Dermis blood vessel endothelial cell (primary cell): Measurements from ENCODE around the gene CXCR6. TPM values are rescaled to one million over a fixed set of nuclear protein-coding genes. Genes with fewer than 3 reads are reported as not detected.

Experiments used
- DNase-seq: peaks from one replicate; pipeline ENCODE4 v3.0.0; 2010
- total RNA-seq: library from RNA; depleted of rRNA; stranded (reverse); fragments of >200 nt; gene quantifications from 2 replicates; pipeline ENCODE4 v1.2.3, GENCODE V29; 2014

Gene CXCR6
- total RNA-seq, 1 donor from 2014 or later, result not detected

DNA sequence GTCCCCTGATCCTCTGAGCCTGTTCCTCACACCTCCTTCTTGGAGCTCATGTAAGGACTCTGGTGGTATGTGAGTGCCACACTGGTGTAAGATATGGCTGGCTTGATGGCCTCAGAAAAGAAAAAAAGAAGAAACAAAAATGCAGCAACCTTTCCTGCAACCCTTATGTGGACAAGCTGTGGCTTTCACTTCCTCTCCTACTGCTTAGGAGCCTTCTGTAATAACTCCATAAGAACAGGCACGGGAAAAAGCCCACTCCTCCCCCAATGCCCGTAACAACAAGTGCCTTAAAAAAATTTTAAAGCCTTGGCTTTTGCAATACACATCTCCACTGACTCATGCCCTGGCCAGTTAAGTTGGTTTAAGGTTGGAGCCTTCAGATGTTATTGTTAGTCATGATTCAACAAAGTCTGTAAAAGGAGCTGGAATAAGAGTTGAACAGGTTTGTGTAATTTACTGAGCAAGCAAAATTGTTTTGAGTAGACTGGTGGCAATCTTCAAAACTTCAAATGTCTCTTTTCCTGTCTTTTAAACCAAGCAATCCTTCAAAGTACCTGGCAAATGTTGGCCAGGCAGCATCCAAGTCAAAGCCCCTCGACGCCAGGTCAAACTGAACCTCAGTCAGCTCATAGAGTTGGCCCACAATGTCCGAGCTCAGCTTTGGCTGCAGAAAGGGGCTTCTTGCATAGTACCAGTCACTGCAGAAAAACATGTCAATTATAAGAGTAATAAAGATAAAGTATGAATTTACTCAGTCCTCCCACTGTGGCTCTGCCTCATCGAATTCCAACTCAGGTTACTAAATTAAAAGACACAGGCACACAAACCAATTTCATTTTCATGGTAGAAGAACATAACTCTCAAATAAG, 29.5 kb downstream of the CXCR6 start:
- no peak for DNase-seq

DNA sequence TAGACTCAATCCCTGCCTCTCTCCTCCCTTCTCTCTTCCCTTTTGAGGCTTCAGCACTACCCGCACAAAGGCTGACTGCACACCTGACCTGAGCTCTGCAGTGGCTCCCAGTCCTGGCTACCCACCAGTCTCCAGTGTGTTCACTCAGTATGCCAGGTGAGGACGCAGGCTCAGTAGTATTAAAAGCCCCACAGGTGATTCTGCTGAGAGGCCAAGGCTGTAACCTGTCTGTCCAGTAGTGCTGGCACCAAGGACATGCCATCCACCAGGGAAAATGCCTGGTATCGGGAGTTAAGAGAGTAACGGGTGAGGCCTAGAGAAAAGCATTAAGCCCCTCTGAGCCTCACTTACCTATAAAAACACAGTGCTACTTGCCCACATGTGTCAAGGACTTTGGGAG, 31.4 kb downstream of the CXCR6 start:
- DNase-seq, result no peak

DNA sequence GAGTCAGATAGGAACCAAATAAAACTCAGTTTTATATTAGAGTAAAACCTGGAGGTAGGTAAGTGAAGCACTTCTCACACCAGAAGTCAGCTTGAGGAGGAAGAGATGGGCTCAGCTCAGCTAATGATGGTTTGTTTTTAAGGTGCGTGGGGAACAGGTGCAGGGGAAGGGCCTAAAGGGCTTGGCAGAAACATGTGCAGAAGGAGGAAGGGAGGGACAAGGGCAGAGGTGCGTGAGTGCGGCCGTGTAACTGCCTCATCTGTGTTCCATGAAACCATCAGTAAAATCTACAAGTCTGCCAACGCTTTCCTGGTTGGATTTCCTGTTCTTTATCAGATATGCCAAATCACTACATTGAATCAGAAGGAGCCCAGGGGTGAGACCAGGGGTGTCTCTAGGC, 32.4 kb downstream of the CXCR6 start:
- peak; percentile 19 for DNase-seq

DNA sequence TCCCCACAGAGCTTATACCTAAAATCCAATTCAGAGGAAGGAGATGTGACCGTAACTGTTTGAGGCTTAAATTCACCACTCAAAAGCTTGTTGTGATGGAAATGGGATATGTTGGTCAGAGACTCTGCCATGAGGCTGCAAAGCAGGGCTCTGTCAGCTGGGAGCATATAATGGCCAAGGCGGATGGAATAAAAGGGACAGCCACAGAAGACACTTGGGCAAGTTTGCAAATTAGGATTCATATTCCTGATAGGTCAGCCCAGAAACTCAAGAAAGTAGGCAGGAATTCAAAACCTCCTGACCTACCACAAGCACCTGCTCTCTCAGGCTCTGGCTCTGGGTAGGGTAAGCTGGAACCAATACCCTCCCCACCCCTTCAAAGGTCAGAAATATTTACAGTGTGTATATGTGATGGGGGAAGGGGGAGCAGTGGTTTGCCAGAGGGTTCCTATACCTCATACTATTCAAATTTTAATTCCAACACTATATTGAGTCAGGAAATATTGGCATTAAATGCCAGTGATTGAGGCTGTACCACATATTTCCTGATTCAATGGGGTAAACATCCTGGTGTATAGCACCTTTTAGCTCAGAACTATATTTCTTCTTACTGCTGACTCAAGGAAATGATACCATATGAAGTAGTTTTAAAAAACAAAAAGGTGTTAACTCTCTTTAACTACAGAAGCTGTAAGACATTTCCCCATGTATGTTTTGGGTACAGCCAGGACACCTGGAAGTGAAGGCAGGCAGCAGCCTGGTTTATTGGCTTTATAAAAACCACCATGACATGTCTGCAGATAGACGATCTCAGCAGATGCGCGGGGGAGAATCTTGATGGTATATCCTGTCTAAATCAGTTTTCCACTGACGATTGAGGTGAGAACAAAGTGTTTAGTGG, 33.2 kb downstream of the CXCR6 start:
- DNase-seq, result no peak

DNA sequence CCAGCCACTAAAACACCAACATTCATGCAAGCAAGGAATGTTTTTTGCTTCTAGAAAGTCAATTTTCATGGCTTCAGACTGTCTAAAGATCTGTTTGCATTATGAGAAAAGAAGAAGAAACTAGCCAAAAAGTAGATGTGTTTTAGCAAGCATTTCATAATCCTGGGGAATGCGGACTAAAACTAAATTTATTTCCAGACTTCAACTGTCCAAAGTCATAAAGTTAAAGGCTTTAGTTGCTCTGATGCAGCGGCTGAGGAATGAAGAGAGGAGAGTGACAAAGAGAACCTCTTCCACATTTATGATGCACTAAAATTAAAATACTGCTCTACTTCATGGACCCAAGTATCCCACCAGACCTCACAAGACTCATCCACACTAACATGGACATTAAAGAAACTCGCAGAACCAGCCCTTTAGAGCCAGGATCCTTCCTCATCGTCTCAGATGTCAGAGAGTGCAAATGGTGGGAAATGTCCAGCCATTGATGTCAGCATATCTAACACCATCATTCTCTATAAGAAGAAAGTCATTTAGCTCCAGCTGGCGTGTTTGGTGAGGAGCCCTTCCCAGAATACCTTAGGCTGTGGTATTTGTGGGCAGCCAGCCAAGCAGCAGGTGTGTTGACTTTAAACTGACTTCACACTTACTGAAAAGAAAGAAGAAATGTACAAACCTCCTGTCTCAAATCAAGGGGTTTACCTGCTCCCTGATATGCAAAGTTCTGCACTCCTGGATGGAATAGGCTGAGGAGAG, 34.9 kb downstream of the CXCR6 start:
- no peak for DNase-seq

DNA sequence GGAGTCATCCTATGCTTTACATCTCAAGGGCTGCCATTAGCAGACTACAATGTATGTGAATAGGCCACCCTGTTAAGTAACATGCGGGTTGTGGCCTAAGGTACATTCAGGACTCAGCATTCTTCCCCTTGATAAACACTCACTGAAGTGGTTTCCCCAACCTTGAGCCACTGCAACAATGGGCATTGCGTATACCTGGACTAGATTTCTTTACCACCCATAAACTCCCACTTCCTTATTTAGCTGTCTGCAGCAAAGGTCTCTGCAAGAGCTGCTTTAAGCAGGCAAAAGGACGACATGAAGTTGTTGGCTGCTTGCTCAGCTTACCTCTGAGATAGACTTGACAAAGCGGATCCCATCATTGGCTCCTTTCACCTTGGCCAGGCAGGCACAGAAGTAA, 36.1 kb downstream of the CXCR6 start:
- no peak for DNase-seq

DNA sequence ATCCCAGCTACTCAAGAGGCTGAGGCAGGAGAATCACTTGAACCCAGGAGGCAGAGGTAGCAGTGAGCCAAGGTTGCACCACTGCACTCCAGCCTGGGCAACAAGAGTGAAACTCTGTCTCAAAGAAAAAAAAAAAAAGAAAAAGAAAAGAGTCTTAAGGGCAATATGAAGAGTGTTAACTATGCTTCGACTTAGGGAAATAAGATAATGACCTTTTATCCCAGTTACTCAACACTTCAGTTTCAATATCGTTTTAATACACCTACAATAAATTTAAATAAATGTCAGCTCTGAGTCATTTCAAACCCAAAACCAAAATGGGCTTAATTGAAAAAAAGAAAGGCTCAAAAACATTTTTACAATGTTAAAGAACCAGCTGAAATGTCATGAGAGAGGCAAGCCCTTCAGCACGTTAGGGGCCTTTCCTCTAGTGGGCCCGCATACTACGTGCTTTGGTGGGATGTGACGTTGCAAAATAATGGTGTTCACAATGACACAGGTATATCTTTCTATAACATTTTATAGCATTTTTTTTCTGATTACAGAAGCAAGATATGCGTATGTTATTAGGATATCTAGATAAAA, 37.1 kb downstream of the CXCR6 start:
- no peak for DNase-seq

DNA sequence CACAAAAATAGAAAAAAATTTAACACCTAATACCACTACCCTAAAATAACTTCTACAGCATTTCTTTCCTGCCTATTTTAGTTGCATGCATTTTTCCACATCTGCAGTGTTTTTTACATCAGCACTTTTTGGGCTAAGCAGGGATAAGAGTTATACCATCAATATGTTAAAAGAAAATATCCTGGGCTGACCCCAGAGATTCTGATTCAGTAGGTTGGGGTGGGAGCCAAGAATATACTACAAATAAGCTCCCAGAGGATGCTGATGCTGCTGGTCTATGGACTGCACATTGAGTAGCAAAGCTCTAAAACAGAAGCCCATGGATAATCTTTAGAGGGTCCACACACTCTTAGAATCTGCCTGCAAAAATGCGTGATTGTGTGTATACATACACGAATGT, 37.6 kb downstream of the CXCR6 start:
- DNase-seq, result no peak

DNA sequence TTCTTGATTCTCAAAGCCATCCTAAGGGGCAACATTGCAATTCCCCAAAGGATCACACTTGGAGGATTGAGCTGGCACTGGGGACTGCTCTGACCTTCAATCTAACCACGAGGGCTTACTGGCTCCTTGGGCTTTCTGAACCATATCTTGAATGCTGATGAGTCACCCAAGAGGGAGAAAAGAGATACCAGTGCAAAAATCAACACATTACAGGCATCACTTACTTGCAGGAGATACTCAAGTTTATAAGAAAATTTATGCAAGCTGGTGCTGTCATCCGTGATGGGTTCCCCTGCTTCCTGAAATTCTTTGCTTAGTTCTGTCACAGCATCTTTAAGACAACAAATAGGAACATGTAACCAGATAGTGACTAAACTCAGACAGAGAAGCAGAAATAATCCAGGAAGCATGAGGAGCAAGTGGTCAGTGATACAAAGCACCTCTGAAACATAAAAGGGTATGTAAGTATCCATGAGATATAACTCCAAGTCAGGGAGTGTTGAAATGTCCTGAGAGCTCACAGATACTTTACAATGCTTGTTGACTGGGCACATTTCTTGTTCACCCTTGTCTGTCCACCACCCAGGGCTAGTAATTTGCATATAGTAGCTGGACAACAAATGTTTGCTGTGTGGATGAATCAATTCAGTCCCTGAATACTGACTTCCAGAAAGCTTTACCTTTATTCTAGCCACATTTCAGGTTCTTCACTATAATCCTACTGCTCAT, 38.2 kb downstream of the CXCR6 start:
- DNase-seq, result no peak

DNA sequence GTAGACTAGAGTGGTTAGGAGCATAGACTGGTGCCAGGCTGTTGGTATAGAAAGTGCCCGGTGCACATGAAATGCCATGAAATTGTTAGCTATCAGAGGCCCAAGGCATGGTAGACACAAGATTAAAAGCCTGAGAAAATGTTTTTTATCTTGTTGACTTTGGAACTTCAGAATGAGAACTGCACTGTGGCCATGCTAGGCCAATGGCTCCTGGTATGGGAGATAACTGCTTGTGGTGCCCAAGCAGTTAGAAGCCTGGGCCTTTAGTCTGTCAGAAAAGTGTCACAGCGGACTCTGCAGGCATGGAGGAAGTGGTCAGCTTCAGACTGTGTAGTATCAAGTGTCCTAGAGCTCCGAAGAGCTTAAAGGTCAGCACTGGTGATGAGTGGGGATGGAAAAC, 40.5 kb downstream of the CXCR6 start:
- DNase-seq, result no peak

DNA sequence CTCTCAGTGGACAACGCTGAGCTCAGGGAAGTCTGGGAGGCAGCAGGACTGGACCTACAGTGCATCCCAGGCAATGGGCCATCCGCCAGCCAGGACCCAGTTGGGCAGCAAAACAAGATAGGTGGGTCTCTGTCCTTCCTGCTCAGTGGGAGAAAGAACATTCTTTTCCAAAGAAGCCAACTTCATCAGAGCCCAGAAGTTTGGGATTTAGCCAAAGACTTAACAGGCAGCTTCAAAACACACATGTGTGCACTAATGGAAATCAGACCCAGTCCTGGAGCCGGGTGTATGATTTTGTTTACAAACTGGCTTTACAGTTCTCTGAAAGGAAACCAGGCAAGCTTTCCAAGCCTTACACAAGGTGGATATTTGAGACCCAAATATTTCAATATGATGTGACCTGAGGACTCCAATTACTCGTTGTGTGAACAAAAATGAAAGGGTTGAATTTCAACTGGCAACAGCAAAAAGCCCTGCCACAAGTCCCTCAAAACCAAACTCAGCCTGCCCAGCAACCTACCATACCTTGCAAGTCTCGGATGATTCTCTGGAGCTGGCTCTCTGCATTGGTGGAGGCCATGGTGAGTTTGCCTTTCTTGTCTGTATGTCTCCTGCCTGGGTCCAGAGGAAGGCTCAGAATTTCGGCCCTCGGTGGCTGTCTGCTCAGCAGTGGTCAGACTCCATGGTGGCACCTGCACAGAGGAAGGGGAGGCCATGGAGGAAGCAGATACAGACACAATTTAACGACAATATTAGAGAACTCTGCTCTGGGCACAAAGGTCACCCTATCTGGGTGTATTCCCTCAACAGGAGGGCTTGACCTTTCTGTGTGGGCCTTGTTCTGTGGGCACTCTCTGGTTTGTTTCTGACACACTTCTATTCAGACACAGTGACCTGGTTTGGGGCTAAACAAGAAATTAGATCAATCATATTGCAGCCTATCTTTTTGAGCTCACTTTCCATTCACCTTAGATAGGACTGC, 41.4 kb downstream of the CXCR6 start:
- no peak for DNase-seq

DNA sequence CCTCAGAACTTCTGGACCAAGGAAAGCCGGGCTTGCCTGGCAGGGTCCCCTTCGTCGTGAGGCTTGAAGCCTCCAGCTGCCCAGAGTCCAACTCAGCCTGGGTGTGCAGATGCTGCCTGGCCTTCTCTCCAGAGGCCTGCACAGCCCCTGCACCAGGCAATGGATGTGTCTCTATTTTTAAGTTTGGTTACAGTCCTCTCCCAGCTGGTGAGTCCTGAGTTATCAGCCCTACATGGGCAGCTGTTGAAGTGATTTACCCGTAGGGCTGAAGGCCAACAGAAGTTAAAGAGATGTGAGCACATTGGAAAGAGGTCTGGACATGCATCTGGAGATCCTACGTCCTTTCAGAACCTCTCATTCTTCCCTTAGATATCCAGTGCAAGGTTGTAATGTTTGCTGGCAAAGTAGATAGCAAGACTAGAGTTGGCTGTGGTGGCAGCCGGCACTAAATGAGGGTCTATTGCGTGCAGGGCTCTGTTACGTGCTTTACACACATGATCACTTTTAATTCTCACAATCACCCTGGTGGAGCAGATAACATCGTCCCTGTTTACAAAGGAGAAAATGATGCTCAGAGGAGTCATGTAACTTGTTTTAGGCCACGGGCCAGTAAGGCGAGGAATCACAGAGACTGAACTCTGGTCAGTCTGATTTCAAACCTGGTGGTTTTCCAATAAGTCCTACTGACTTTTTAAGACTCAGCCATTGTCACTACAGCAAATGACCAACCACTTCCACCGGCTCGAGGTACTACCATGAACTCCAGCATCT, 42.5 kb downstream of the CXCR6 start:
- DNase-seq, result no peak

DNA sequence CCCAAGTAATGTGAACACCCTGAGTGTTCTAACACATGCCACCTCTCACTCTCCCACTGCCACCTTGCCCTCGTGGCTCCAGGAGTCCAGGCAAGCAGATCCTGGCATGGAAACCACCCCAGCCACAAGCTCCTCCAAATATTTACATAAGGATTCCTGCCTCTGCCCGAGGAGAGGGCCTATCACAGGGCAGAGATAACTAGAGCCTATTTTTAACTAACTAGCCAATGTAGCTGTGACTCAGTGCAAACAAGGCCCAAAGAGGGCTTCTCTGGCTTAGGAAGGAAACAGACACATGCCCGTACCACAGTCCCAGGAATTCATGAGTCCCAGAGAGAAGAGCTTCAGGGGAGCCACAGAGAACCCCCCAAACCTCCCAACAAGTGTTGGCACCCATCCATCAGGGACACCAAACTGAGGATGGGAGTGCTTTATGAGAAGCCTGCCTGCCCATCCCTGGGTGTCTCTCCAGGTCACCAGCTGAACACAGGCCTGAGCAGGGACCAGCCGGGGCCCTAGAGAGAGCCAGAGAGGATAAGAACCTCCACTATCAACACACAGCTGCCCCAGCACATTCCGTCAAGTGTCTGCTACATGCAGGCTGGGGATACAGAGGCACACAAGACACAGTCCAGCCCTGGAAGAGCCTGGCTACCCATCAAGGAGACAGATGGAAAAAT, 43.2 kb downstream of the CXCR6 start:
- peak; percentile 66 for DNase-seq

DNA sequence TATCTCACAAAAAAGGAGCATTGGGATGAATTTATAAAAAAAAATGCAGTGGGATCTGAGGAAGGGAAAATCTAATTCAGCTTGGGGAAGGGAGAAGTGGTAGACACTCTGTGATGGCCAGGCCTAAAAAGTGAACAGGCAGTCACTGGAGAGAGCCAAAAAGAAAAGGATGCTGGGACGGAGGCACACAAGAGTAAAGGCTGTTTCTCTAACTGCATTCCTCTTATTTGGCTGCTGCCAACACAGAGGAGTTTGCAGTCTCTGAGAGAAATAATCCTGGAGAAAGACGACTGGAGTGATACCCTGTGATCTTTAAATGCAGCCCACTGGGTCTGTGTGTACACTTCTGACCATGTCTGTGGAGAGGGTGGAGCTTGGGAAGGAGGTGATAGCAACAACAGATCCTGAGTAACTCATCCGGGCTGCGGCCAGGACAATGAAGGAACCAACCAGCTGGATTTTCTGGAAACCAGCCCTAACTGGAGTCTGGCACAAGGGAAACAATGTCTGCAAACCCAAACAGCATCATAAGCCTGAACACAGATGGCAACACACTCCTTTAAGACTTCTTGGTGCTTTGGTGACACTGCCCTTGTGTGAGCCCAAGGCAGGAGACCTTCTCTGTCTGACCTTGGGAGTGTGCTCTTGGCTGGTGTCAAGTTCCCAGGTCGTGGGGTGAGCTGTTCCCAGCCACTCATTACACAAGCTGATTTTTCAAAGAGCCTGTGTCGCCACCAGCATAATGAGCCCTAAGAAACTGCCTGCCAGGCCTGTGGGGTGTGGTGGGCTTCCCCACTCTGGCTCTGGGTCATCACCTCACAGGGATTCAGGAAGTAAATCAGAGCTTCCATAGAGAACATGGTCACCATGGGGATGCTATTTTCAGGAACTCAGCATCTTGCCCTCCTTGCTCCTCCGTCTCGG, 44.4 kb downstream of the CXCR6 start:
- peak; percentile 92 for DNase-seq

DNA sequence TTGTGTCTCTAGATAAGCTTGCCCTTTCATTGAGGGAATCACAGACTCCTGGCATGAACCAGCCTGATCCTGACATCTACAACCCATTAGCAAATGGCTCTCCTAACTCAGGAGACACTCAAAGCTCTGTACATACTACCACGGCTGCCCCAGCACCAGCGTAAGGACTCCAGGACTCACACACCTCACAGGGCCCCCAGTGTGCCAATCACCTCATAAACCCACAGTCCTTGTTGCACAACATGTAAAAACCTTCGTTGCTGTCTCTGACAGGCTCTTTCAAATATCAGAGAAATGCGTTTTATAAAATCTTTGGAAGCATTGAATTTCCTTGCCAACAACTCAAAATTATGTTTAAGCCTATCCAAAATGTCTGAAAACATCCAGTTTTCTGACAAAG, 45.1 kb downstream of the CXCR6 start:
- DNase-seq, result no peak

DNA sequence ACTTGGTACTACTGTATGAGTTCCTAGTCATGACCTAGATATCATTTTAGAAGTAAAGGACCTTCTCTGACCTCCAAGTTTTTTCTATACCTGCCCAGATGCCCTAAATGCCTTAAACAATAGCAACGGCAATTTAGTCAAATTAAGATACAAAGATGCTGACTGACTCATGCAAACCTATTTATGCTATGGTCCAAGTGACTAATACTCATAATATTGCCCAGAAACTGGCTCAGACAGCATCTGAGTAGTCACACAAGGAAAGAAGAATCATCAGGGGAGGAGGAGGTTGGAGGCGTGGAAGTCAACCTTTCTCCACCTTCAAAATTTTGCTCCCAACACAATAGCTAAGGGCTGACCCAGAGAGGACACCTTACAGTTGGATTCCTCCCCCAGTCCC, 45.5 kb downstream of the CXCR6 start:
- DNase-seq, result peak; percentile 78

DNA sequence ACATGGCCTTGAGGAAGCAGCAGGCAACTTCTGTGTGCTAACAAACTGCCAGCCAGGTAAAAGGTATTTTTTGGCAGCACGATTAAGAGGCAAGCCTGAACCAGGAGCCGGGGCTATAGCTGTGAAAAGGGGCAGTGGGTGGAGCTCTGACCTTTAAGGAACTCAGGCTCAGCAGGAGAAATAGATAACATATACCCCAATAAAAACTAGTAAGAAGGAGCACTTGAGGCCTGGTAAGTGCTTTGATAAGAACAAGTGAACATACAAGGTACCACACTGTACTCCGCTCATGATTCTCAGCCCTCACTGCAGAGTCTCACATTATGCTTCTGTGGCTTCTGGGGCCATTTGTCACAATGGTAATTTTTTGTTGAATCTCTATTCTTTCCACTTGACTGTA, 46.9 kb downstream of the CXCR6 start:
- no peak for DNase-seq

DNA sequence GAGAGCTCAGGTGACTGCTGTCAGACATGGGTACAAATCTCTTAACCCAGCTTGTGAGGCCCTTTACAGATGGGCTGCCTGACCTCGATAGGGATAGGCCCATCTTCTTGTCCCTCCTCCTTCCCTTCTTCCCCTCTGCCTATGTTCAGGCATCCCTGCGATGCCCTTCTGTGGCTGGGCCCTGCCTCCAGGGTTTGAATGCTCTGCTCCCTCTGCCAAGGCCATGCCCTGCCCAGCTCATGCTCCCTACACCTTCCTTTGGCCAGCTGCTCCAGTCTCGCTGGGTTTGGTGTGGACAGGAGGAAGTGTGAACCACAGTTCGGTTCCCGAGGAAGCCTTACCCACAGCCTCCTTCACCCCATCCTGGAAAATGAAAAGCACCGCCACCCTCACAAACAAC, 48.1 kb downstream of the CXCR6 start:
- DNase-seq, result no peak
